ENCODE results near the gene BICC1.
"Not testable (repeated sequence)": the region's sequence is repeated elsewhere in the genome, so short reads cannot be mapped to it uniquely, and the experiment has no call there.

BICC1 gene

DNA sequence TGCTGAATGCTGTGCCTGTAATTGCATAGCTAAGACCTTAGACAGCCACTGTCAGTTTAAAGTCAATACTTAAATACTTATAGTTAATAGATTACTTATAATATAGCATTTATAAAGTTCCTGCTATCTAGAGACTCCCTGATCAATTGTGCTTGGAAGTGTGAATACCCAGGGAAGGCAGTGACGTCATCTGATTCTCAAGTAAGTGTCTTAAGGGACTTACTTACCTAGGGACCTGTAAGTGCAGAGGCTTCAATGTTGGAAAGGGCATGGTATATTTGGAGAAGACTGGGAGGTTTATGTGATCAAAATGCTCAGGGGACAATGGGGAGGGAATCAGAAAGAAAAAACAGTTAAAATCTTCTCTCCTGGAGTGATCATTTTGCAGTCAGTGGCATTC is 55.0 kb downstream of the BICC1 start:
- no peak for DNase-seq (ENCODE audit: low spot score)

DNA sequence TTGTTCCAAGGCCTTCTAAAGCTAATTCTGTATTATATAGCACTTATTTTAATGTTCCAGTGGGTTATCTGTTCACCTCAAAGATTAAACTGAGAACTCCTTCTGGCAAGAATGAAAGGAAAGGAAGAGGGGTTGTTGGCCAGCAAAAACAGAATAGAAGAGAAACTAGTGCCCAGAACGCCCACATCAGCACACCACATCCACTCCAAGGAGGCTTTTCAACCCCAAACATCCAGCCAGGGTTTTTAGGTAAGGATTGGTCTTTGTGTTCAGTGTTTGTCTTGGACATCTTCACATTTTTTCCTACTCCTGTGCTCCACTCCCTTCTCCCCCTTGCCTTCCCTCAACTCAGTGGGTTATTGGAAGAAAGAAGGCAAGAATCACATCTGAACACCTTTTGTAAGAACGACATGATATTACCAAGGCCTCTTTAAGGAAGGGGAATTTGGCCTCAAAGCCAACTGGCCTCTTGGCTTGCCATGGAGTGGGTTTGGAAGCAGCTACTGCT is 55.8 kb downstream of the BICC1 start:
- no peak for DNase-seq (ENCODE audit: low spot score)

DNA sequence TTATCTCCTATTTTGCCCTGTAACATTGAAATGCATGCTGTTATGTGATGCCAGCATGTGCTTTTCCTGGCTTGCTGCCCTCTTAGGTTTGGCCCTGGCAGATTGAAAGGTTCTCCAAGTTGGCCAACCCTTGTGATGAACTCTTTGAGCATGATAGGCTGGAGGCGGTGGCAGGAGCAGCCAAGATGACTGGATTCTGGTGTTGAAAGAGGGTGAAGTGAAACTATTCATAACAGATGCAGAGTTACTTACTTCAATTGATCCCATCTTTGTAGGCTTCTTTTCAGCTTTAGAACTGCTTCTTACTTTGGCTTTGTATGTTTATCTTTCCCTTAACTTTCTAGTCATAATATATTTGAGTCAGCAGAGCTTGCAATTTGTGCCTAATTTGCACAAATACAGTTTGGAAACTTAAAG is 57.6 kb downstream of the BICC1 start:
- peak; percentile 43 for DNase-seq (ENCODE audit: low spot score)

DNA sequence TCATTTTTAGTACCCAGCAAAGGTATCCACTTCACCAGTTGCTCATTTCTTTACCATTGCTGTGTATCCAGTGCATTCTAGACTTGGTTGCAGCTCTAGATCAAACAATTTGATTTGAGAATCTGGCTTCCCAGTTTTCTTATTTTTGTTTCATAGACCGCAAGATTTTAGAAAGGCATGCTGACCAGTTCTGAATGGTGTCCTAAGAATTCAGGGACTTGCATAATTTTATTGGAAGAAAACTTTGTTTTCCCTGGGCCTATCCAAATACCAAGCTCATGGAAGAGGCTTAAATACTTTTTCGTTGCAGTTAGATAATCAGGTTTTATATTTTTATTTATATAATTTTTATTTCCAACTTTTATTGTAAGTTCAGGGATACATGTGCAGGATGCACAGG is 58.3 kb downstream of the BICC1 start:
- DNase-seq (ENCODE audit: low spot score), result peak; percentile 29

DNA sequence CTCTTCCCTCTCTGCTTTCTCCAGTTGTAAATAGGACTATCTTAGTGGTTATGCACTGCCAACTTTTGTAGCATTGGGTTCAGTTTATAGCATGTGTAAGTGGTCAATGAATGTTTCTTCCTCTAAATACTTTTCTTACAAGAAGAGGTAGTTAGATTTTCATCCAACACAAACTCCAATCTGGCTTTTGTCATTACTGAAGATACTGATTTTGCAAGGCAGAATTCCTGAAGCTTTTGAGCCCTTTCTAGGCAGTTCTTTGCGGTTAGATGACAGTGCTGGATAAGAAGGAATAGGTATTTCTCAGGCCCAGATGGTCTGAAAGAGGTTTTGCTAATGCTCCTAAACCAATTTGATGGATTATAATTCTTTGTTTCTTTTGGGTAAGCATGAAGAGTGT is 60.5 kb downstream of the BICC1 start:
- DNase-seq (ENCODE audit: low spot score), result no peak

DNA sequence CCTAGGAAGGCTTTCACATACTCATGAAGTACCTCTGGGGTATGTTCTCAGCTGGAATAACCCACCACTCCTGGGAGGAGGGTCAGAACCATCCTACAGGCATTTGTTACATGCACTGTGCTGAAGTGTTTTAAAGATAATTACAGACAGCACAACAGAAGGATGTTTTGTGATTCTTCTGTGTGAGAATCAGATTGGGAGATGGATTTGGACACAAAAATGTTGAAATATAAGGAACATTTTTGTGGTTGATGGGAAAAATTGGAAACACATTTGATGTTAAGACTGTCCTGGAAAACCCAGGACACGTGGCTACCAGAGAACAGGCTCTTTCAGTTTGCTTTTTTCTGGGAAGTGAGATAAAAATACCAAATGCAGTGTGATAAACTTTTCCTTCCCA is 61.4 kb downstream of the BICC1 start:
- DNase-seq (ENCODE audit: low spot score), result peak; percentile 49

DNA sequence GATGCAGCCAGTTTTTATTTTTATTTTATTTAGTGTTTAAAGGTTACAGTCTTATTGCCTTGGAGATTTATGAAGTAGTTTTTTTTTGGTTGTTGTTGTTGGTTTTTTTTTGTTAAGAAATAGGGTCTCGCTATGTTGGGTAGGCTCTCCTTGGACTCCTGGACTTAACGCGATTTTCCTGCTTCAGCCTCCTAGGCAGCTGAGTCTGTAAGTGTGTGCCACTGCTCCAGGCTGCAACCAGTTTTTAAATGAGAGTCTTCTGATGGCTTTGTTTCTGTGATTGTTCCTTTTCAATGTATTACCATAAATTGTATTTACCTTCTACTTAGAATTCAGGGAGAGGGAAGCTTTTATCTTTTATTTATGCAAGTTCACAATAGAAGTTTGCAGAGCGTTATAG is 62.8 kb downstream of the BICC1 start:
- DNase-seq (ENCODE audit: low spot score), result no peak

DNA sequence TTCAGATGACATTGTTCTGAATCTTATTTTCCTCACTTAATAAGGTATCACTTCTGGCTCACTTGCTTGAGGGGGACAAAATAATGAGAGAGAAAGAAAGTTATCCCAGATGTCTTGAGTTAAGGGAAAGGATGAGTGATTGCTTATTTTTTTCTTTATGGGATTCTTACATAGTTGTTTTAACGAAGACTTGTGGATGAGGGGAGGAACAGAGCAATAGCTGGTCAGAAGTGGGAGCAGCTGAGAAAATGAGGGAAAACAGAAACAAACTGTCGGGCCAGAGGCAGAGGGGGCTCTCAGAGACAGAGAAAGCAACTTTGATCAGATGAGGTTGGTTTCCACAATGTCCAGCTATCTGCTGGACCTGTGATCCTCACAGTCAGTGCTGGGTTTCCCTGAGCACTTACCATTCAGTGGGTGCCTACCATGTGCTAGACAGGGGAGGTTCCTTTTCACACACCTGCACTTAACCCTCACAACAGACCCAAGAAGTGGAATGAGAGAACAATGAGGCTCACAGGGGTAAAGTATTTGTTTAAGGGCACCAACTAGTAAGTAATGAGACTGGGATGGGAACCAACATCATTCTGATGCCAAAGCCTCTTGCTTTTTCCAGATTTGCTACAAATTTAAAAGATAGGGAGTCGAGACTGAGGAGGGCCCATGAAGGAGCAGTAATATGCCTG is 64.2 kb downstream of the BICC1 start:
- no peak for DNase-seq (ENCODE audit: low spot score)

DNA sequence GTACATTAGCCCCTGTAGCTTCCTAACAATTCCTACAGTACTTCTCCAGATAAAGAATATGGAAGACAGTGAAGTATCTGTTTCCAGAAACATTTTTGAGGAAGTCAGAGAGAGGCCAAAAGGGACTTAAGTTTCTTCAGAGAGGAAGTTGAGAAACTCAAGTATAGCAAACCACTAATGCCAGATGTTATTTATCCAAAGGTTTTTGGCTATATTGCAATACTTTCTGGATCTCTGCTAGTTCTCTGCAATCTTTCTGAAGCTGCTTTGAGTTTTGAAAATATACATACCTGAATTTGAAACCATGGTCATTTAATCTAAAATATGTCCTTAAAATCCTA is 64.7 kb downstream of the BICC1 start:
- peak; percentile 45 for DNase-seq (ENCODE audit: low spot score)

DNA sequence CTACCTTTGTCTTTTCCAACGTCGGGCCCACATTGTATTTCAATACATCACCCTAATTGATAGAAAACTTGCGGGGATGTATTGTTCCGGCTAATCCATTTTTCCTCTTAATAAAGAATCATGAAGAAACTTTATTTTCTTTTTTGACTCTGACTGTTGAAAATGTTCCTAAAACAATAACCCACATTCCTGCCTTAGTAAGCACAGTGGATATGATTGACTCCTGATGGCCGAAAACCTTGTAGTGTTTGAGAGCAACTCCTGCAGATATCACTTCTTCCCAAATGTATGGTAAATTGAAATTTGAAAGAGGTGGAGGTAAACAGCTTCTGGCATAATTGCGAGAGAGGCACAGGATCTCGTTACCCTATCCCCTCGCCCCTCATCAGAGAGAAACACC is 65.7 kb downstream of the BICC1 start:
- DNase-seq (ENCODE audit: low spot score), result no peak

DNA sequence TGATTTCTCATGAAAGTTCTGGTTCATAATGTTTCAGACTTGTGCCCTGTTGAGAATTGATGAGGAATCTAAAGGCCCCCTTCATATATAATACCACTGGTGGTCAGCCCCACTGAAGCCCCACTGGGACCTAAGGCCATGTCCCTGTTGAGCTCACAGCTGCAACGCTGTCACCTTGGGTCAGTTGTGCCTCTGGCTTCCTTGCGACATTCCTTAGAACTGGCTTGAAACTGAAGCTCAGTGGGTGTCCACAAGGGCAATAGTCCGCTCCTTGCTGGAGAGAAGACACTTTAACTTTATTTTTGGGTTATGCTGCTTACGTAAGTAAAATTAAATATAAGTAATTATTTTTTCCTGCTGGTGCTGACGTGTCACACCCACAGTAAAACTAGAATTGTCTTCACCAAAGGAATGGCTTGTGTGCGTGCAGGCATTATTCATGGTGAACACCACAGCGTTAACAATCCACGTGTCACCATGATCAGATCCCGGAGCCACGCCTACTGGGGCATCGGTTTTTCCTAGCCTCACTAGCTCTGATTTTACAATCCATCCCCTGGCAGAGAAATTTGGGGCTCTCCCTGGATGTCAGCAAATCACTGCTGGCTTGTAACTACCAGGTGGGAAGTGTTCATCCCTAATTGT is 66.5 kb downstream of the BICC1 start:
- peak; percentile 67 for DNase-seq (ENCODE audit: low spot score)

DNA sequence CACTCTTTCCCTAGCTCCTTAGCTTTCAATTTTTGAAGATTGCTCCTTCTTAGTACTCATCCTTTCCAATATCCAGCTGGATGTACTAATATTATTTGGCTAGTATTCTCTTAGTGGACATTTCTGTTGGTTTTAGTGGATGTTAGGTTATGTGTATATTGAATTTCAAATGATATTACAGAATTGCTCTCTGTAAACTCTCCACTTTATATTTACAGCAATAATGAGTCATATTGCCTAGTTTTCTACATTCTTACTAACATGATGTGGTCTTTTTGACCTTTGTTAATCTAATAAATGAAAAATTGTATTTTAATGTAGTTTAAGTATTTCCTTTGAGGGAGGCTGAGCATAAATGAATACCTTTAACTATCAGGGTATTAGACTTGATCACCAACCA is 69.4 kb downstream of the BICC1 start:
- no peak for DNase-seq (ENCODE audit: low spot score)

DNA sequence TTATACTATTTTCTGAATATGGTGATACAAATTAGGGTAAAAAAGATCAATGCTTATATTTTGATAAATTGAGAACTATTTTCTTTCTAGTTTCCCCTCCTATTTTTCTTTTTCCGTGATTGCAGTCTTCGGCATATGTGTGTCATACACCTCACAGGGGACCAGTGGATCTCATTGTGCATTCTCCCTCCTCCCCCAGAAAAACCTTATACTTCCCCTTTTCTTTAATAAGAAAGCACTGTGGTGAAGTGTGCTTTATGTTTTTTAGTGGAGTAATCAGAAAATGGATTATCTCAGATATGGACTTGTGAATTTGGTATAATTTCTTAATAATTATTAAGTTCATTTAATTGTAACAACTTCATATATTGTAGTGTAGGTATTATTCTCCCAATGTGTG is 72.8 kb downstream of the BICC1 start:
- no peak for DNase-seq (ENCODE audit: low spot score)

DNA sequence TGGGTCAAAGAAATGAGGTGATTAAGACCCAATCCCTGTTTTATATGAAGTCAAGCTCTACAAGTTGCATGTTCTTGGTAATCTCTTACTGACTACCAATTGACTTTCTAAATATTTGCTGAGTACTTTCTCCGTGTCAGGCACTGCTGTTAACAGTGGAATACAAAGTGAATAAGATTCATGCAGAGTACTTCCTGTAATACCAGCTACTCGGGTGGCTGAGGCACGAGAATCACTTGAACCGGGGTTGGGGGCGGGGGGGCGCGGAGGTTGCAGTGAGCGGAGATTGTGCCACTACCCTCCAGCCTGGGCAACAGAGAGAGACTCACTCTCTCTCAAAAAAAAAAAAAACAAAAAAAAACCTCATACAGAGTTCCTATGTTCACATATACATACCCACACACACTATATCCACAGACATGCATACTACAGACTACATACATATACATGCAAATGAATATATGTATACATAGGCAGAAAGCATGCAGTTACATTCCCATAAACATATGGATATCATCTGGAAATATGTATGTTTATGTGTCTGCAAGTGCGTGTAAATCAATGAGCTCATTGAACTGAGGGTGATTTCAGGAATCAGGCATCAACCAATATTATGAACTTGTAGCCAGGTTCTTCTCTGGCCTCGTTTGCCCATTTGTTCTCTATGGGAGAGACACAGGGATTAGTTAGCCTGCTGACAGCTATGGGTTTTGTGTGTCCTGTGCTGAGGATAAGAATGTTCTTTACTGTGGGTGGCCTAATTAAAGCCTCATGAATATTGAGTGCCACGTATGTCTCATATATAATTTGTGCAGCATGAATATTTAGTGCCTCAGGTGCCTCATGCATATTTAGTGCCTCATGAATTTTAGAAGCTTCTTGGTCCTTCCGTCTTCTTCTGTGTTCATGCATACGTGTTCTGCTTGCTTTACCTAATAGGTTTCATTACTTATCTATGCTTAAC is 73.9 kb downstream of the BICC1 start:
- no peak for DNase-seq (ENCODE audit: low spot score)

DNA sequence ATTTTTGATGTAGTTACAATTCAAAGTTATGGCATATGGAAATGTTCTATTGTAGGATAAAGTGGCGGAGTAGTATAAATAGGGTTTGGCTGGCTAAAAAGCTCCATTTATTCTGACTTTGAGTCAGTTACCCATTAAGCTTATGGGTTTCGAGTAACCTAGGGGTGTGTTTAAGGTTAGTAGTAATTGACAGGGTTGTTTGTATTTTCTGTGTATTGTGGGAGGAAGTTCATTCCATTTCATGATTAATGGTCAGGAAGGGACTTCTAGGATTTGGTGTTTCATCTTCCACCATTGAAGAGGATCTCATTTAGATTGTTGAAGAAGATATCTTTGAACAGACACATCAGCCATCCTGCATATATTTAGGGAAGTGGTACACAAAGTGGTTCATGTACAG is 75.0 kb downstream of the BICC1 start:
- no peak for DNase-seq (ENCODE audit: low spot score)

DNA sequence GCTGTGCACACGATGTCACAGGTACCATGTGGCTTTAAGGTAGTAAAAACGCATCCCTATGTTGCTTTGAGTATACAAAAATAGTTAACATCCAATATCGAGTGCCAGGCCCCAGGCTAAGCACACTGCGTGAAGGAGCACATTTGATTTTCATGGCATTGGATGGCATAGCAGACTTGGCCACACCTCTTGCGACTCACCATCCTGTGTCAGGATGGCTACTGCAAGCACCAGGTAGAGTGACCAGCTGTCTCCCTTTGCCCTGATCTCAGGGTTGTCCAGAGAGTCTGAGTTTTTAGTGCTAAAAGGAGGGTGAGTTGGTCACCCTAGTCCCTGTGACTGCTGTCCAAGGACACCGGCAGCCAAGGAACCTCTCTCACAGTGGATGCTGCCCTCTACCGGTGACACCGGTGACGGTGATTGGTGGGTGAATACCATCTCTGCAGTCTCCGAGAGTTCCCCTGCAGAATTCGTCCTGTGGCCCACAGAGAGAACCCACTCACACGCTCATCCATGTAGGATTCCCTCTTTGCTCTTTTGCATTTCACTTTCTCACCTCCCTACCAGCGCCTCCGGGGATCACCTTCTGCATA is 76.1 kb downstream of the BICC1 start:
- no peak for DNase-seq (ENCODE audit: low spot score)

DNA sequence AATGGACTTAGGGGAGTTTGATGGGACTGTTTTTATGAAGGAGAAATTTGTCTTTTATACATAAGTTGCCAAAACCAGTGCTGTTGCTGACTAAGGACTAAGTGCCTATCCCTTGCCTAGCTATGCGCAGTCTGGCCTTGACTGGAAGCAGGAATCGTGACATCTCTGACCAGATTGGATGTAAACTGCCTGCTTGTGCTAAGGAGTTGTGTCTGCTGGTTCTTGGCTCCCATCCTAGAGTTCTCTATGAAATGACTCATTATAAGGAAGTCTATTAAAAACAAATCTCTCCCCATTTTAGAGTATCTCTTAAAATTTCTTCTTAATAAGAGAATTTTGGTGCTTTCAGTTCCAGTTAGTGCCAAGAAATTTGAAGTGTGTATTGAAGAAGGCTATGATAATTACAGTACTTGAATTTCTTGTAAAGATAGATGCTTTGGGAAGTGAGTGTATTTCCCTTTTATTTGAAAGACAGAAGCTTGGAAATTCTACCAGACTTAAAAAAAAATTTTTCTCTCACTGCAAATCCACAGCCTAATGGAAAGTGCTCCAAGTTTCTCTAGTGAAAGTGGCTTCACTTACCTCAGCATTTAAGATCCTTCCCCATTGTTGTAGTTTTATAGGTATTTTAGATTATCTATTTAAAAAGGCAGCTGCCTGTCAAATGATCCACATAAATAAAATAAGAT is 77.6 kb downstream of the BICC1 start:
- peak; percentile 90 for DNase-seq (ENCODE audit: low spot score)

DNA sequence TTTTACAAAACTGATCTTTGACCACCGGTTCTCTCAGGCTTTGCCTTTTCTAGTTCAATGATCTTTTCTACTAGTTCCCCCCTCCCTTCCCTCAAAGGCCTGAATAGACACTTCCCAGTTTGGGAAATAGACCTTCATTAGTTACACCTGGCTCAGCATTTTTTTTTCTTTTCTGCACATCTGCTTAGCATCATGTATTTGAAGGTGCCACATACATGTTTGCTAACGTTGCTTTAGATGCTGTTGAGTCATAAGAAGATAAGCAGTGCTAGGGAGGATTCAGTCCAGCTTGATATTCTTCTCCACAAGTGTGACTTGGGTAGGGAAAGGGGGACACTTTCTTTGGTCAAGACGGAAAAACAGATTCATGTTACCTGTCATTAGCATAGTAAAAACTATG is 78.3 kb downstream of the BICC1 start:
- no peak for DNase-seq (ENCODE audit: low spot score)

DNA sequence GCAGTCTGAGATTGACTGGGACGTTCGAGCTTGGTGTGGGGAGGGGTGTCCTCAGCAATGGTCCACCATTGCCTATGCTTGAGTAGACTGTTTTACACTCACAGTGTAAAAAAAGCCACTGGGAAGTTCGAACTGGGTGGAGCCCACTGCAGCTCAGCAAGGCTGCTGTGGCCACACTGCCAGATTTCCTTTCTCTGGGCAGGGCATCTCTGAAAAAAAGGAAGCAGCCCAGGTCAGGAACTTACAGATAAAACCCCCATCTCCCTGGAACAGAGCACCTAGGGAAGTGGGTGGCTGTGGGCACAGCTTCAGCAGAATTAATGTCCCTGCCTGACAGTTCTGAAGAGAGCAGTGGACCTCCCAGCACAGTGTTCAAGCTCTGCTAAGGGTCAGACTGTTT is 80.3 kb downstream of the BICC1 start:
- DNase-seq (ENCODE audit: low spot score), result no peak

DNA sequence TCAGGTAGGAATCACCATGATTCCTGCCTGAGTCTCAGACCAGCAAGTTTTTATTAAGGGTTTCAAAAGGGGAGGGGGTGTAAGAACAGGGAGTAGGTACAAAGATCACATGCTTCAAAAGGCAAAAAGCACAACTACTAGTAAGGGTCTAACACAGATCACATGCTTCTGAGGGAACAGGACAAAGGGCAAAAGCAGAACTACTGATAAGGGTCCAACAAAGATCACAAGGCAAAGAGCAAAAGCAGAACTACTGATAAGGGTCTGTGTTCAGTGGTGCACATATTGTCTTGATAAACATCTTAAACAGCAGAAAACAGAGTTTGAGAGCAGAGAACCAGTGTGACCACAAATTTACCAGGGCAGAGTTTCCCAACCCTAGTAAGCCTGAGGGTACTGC is 84.5 kb downstream of the BICC1 start:
- DNase-seq (ENCODE audit: low spot score), result not testable (repeated sequence)

DNA sequence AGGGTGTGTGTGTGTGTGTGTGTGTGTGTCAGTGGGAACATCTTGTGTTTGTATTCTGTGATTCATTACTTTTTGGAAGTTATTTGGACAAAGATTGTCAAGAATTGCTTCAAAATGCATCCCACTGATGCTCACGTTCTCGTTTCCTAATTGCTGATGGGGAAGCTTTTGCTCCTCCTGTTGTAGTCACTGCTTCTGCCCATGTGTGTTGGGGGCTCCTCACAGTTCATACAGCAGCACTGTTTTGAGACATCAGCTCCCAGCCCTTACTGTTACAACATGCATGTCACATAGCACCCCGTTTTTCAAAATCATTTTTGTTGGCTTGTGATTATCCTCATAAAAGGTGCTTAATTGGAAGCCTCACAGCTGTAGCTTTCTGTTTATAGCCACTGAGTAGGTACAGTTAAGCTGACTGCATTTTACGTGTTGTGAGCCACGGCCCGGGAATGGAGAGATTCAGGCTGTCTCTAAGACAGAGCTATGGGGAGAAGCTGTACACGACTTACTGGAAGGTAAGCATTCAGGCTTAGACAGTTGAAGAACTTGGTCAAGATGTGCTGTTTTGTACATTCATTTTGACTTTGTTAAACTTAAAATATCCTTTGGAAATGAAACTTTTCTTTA is 87.4 kb downstream of the BICC1 start:
- no peak for DNase-seq (ENCODE audit: low spot score)

All from AG20443 (cell line).